ENCODE data around the gene UBLCP1. TPM values are rescaled to one million over a fixed set of nuclear protein-coding genes. Genes with fewer than 3 reads are reported as not detected.

The UBLCP1 gene
- total and polyA plus RNA-seq, 2 of the 13 experiments (the other 11 are each of a cell fraction or from before 2014, with no cell fraction given), result 6.5 to 12.6 TPM

GRCh38 chr5:159223469-159223868 lies 39.6 kb upstream of the UBLCP1 start:
- Histone ChIP-seq H3K27ac (ENCODE audit: extremely low read length, insufficient read depth, low read length) (no peak overlapping the region), H3K79me2 (ENCODE audit: insufficient read depth, low read length) (no peaks in the 10 kb centered on the region), H2AFZ (ENCODE audit: low read length) (no peak overlapping the region), H4K20me1 (ENCODE audit: insufficient read depth, low read length) (no peaks in the 10 kb centered on the region), H3K4me3 (replicated peaks in 1 of 3; ENCODE audit: insufficient read depth in 1 of 3, low read depth in 2 of 3, low read length in 3 of 3) (no peak overlapping the region), H3K4me2 (ENCODE audit: low read depth, low read length) (no peak overlapping the region), H3K9ac (ENCODE audit: insufficient read depth, low read depth, low read length) (no peak overlapping the region), H3K36me3 (replicated peaks in 1 of 2; ENCODE audit: control insufficient read depth in 1 of 2, insufficient read depth in 2 of 2, low read length in 2 of 2) (no peaks in the 10 kb centered on the region), H3K9me3 (ENCODE audit: low read length) (no peaks in the 10 kb centered on the region), H3K27me3 (ENCODE audit: control insufficient read depth in 1 of 2, insufficient read depth in 2 of 2, low read length in 2 of 2) (no peaks in the 10 kb centered on the region), H3K4me1 (ENCODE audit: insufficient read depth, low read length) (peaks cover 26% of the 10 kb centered on the region)
- no TSS peak for BruUV-seq (replicated peaks)
- TF ChIP-seq ZNF350 (CRISPR knock-in tag; IDR thresholded peaks at IDR 0.05; ENCODE audit: borderline replicate concordance, low read depth), result no peak
- TF ChIP-seq ZNF383 (CRISPR knock-in tag; IDR thresholded peaks at IDR 0.05; ENCODE audit: borderline replicate concordance), result no peak
- no peak for TF ChIP-seq PHB2 (IDR thresholded peaks at IDR 0.05; ENCODE audit: partially characterized antibody)
- TF ChIP-seq PITX1 (CRISPR knock-in tag; IDR thresholded peaks at IDR 0.05), result no peak
- TF ChIP-seq ZBTB39 (CRISPR knock-in tag; IDR thresholded peaks at IDR 0.05), result no peak
- no peak for TF ChIP-seq ARID5B (CRISPR knock-in tag; IDR thresholded peaks at IDR 0.05)
- TF ChIP-seq ZNF3 (CRISPR knock-in tag; IDR thresholded peaks at IDR 0.05), result no peak
- TF ChIP-seq ZNF138 (CRISPR knock-in tag; IDR thresholded peaks at IDR 0.05; ENCODE audit: low read depth), result no peak
- no peak for TF ChIP-seq KAT8 (CRISPR knock-in tag; IDR thresholded peaks at IDR 0.05)
- TF ChIP-seq ISX (CRISPR knock-in tag; conservative IDR thresholded peaks at IDR 0.05), result no peak
- no peak for TF ChIP-seq HOXA9 (CRISPR knock-in tag; IDR thresholded peaks at IDR 0.05; ENCODE audit: borderline replicate concordance)
- no peak for TF ChIP-seq CSRNP2 (CRISPR knock-in tag; conservative IDR thresholded peaks at IDR 0.05; ENCODE audit: low read depth)
- no peak for TF ChIP-seq TFAP4 (IDR thresholded peaks at IDR 0.05; ENCODE audit: borderline replicate concordance, low read depth)
- TF ChIP-seq ZNF431 (CRISPR knock-in tag; IDR thresholded peaks at IDR 0.05; ENCODE audit: borderline replicate concordance, low read depth), result no peak
- in situ Hi-C loops (cut with HindIII; ENCODE audit: extremely low pct_ligation_motif_present, low pct_unique_long_range_greater_than_20kb), result no loop called here
- DNase-seq (ENCODE audit: low spot score) (no peak), ATAC-seq (no peak), FAIRE-seq (no peak)
- intact Hi-C loops (cut with micrococcal nuclease; ENCODE audit: unreplicated experiment), result no loop called here
- WGBS (ENCODE audit: low lambda C conversion rate), result 34% methylated on average over 3 of the region's 3 CpGs
- ChIA-PET POLR2A (no interaction called here), CTCF (ENCODE audit: low intra/inter-chr PET ratio, low total read pairs) (no interaction called here)
